Measurements from ENCODE around the gene WDR70. TPM values are rescaled to one million over a fixed set of nuclear protein-coding genes. Genes with fewer than 3 reads are reported as not detected.

Gene WDR70
- total RNA-seq, 1 experiment from 2014 or later: 35.0 TPM

GRCh38 chr5:37391591-37391990 is 12.5 kb downstream of the WDR70 start:
- Mint-ChIP-seq H3K4me3 (no peak overlapping the region), H3K9me3 (no peaks in the 10 kb centered on the region), H3K36me3 (peaks cover 13% of the 10 kb centered on the region), H3K27ac (no peak overlapping the region), H3K4me1 (no peaks in the 10 kb centered on the region), H3K27me3 (ENCODE audit: low read depth) (no peaks in the 10 kb centered on the region)
- ChIA-PET POLR2A (no interaction called here), CTCF (no interaction called here)
- DNase-seq (ENCODE audit: low spot score) (no peak), ATAC-seq (no peak)
- TF ChIP-seq NFYB (CRISPR knock-in tag; conservative IDR thresholded peaks at IDR 0.05; ENCODE audit: low read depth) (no peak), ESRRA (CRISPR knock-in tag; IDR thresholded peaks at IDR 0.05; ENCODE audit: borderline replicate concordance) (no peak), ZSCAN18 (CRISPR knock-in tag; IDR thresholded peaks at IDR 0.05) (no peak), NFE2L1 (CRISPR knock-in tag; IDR thresholded peaks at IDR 0.05) (no peak), FOXK1 (CRISPR knock-in tag; IDR thresholded peaks at IDR 0.05) (no peak), SP1 (CRISPR knock-in tag; conservative IDR thresholded peaks at IDR 0.05) (no peak), JUN (CRISPR knock-in tag; IDR thresholded peaks at IDR 0.05) (no peak), ZNF396 (CRISPR knock-in tag; IDR thresholded peaks at IDR 0.05; ENCODE audit: borderline replicate concordance) (no peak)

- POLR2A ChIA-PET: no interaction called here
Measured at GRCh38 chr5:37396352-37396751, 17.2 kb downstream of the WDR70 start.

More at GRCh38 chr5:37396352-37396751, 17.2 kb downstream of the WDR70 start:
- no peak for DNase-seq (ENCODE audit: low spot score)
- Mint-ChIP-seq H3K4me1 (peaks cover 3% of the 10 kb centered on the region; the same call in 1 of the 2 replicates), H3K9me3 (no peaks in the 10 kb centered on the region), H3K27me3 (ENCODE audit: low read depth) (no peaks in the 10 kb centered on the region), H3K36me3 (peaks cover 26% of the 10 kb centered on the region), H3K4me3 (no peak overlapping the region), H3K27ac (no peak overlapping the region)
- CTCF ChIA-PET: no interaction called here
- no peak for ATAC-seq
- TF ChIP-seq ATF2 (CRISPR knock-in tag; IDR thresholded peaks at IDR 0.05; ENCODE audit: borderline replicate concordance, low read depth): no peak
- TF ChIP-seq ZNF416 (CRISPR knock-in tag; IDR thresholded peaks at IDR 0.05): no peak
- no peak for TF ChIP-seq AR (CRISPR knock-in tag; IDR thresholded peaks at IDR 0.05)
- TF ChIP-seq ATF3 (CRISPR knock-in tag; conservative IDR thresholded peaks at IDR 0.05): no peak
- TF ChIP-seq FOXJ3 (CRISPR knock-in tag; IDR thresholded peaks at IDR 0.05; ENCODE audit: borderline replicate concordance): no peak
- no peak for TF ChIP-seq JAZF1 (CRISPR knock-in tag; IDR thresholded peaks at IDR 0.05)
- TF ChIP-seq ZNF425 (CRISPR knock-in tag; conservative IDR thresholded peaks at IDR 0.05): no peak
- TF ChIP-seq ZNF281 (CRISPR knock-in tag; IDR thresholded peaks at IDR 0.05): no peak
- no peak for TF ChIP-seq ZNF512 (CRISPR knock-in tag; IDR thresholded peaks at IDR 0.05; ENCODE audit: borderline replicate concordance)
- TF ChIP-seq EMX1 (CRISPR knock-in tag; IDR thresholded peaks at IDR 0.05): no peak

All from WTC11 (cell line).